ELF-1 (cell line): ENCODE results near the gene GDF3.
"Not testable (repeated sequence)": the region's sequence is repeated elsewhere in the genome, so short reads cannot be mapped to it uniquely, and the experiment has no call there.

Experiments
- DNase-seq: peaks from one replicate; pipeline ENCODE4 v3.0.0-alpha.2; 2016; ENCODE audit warnings: low read depth, low spot score

GDF3 gene

DNA sequence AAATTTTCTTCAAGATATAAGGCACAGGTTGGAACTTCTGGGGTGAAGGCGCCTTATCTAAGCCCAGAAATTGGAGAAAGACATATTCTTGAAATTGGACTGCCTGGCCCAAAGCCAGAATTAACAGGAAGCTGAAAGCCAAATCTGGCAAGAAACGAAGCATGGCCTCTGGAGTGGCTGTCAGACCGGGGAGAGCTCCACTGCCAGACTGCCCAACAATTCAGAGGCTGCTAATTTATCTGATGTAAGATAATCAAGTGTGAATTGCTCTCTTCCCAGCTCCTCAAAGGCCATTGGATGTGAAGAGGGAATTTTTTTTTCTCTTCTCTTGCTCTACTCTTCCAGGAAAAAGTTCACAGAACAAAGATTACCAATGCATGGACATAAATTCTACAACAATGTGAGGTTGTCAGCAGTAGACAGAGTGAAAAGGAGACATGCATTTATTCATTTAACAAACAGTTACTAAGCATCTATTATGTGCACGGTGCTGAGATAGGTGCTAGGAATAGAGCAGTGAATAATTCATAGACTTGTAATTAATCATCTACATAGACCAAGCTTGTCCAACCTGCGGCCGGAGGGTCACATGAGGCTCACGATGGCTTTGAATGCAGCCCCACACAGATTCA lies at the start of gene GDF3:
TSS of gene GDF3 (minus strand) at position 210 of the 632 bp plus-strand sequence. CDS start at position 163, 47 bp downstream.
- DNase-seq: peak; percentile 57

DNA sequence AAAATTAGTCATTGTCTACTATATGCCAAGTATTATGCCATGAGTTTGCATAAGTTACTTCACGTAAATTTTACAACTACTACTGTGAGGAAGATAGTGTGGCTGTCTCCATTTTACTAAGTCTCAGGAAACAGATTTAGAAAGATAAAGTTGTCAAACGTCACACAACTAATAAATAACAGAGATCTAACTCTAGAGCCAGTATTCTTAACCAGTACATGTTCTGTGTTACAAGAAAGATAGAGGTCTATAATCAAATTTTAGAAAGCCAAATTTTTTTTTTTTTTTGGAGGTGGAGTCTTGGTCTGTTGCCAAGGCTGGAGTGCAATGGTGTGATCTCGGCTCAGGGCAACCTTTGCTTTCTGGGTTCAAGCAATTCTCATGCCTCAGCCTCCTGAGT lies 37.4 kb upstream of the GDF3 start:
- DNase-seq: no peak

DNA sequence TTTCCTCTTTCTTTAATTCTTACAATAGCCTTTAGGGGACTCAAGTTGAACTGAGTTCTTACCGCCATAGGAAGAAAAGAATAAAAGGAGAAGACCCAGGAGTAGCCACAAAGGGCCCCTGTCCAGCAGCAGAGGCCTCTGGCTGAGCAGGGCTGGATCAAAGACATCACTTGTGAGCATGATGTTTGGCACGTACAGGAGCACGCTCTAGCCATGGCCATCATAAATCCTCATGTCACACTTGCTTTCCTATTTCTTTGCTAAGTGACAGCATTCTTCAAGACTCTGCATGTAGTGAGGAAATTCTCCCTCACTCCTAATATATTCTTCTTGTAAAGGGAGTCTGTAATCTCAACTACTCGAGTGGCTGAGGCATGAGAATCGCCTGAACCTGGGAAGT lies 35.9 kb upstream of the GDF3 start:
- DNase-seq: peak; percentile 37

DNA sequence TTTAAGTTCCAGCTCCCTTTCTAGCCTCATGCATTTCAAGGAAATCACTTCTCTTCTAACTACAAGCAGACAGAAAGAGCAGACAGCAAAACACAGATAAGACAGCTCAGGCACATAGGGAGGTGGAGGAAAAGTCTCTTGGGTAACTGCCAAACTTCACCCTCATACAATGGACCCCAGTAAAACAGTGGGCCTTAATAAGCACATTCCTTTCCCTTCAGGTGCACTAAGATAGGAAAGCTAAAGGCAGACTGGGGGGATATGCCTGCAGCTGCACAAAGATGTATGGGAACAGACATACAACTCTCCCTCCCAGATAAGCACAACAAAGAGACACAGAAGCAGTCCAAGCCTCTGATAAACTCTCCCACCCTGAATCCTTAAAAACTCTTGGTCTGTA lies 35.4 kb upstream of the GDF3 start:
- DNase-seq: not testable (repeated sequence)

DNA sequence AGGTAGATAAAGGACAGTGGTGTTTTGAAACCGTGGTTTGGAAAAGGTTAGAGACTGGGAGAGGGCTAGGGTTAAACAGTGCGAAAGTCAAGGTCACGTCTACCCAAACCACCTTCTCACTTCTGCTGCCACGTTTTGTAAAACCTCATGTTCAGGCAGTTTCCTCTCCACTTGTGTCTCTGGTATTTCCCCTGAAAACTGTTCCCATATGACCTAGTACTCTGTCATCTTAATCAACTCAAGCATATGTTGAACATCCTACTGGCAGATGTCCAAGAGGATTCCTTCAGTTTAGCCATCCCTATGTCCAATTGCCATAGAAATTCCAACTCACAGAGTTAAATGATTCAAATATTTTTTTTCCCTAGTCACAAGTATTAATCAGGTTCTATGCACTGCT lies 34.2 kb upstream of the GDF3 start:
- no peak for DNase-seq

DNA sequence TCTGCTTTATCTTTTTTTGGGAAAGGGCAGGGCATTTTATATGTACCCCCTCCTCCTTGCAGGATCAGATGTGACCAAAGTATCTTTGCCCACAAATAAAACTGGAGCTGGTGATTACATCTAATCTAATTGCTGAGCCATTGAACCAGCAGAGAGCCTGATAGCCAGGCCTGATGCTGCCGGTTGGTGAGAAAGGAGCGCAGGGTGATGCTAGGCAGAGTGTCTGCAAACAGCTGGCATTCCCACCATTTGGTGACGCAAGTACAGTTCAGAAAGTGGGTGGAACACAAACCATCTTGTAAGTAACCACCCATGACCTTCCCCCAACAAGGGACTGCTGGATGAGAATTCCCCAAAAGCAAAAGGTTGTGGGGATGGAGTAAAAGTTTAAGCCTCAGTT lies 28.4 kb upstream of the GDF3 start:
- DNase-seq: no peak

DNA sequence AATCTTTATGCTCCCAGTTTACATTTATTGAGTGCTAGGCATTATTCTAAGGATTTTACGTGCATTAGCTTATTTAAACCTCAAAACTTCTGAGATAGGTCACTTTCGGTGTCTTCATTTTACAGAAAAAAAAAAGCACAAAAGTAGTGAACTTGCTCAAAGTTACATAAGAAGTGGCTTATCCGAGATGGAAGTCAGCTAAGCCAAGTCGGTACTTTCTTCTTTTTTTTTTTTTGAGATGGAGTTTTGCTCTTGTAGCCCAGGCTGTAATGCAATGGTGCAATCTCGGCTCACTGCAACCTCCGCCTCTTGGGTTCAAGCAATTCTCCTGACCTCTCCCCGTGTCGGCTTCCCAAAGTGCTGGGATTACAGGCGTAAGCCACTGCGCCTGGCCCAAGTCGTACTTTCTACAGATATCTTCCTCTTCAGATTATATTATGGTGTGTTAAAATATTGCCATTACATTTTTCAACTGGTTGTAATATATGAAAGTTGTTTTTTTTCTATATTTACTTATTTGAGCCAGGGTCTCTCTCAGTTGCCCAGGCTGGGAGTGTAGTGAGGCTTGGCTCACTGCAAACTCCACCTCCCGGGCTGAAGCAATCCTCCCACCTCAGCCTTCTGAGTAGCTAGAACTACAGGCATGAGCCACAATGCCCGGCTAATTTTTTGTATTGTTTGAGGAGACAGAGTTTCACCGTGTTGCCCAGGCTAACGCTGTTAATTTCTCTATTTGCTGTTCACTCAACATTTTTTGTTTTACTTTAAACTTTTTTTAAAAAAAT lies 24.6 kb upstream of the GDF3 start:
- DNase-seq: no peak

DNA sequence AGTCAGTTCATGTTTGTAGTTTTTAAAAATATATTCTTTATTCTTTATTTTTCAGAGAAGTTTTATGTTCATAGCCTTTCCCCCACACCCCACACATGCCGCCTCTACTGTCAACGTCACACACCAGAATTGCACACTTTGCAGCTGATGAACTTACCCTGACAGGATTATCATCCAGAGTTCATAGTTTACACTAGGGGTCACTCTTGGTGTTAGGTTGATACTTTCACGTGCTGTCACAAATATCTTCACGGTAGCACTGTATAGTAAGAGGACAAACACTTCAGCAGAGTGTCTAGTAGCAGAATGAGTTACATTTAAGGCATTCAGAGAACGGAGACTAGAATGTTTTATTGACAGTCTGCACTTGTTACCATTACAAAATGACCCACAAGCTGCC lies 20.8 kb upstream of the GDF3 start:
- no peak for DNase-seq

DNA sequence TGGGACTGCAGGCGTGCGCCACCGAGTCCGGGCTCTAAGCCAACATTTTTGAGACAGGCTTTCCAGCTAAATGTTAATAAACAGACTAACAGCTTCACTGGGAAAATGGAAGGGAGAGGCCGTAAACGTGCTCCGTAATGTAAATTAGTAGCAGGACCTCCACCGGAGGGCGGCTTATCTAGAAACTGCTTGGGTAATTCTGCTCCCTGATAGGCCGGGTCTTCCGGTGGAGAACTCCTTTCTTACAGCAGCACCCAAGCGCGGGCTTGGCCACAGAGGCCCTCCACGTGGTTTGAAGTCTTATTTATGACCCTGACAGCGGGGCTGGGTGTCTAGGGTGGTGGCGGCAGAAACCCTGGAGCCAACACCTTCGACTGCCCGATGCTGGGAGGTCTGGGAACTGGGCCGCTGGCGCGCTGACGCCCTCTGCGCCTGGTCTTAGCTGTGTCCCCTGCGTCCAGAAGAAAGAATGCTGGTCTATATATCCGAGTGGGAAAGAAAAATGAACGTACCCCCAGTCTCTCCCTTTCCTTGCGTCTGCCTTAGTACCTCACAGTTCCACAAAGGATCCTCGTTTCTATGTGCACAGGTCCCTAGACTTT lies 17.4 kb upstream of the GDF3 start:
- DNase-seq: peak; percentile 39

DNA sequence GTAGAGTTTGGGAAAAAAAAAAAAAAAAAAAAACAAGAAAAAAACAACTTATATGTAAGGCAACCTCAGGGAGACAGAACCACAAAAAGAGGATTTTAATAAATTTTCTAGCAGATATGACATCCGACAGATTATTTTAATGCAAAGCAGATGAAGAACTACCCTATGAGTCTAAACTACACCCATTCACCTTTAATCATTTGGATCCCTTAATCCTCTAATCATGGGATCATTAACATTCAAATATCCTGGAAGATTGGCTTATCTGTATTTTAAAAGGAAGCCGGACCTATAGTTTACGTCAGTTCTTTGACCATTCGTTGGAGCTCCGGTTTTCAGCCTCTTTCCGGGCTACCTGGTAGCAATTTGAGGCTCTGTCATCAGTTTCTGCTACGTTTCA lies 15.6 kb upstream of the GDF3 start, which contains the start of gene DPPA3:
TSS of gene DPPA3 (plus strand) at position 301 of the 400 bp plus-strand sequence. CDS start 138 bp downstream, outside the sequence.
- no peak for DNase-seq

DNA sequence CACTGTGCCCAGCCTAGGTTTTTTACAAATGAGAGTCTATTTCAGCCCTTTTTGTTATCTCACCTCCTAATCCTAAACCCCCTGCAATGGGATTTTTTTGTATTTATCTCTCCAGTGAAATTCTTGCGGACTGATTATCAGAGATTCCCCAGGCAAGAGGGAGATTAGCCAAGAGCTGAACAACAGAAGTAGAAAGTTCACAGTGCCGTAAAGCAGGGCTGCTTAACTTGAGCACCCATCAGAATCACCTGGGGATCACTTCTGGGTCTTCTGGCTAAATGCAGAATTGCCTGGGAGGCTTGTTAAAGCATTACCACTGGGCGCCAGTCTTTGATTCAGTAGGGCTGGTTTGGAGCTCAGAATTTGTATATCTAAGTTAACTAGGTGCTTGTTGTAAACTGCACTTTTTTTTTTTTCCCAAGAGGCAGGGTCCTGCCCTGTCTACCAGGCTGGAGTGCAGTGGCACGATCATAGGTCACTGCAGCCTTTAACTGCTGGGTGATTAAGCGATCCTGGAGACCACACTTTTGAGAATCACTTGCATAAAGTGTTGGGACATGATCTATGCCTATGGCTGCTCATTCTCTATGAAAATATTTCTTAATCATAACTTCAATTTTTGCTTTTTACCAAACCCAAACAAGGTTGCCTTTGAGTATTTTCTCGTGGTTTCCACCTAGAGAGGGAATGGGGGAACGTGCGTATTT lies 14.5 kb upstream of the GDF3 start:
- peak; percentile 61 for DNase-seq

DNA sequence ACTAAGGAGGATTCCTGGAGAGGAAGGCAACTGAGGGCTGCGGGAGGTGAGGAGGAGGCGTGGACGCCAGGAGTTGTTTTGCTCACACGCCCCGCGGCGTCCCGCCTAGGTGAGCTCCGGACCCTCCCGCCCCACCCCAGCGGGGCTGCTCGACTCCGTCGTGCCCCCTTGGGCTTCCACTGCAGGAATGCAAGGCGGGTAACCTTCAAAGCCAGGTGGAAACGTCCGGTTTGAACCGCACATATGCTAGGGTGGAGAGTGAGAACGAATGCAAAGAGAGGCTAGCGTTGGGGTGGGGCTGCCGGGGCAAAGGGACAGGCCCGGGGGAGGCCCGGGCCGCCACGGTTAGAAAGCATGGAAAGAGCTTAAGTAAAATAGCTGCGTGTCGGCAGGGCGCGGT lies 10.3 kb upstream of the GDF3 start:
- peak; percentile 88 for DNase-seq

DNA sequence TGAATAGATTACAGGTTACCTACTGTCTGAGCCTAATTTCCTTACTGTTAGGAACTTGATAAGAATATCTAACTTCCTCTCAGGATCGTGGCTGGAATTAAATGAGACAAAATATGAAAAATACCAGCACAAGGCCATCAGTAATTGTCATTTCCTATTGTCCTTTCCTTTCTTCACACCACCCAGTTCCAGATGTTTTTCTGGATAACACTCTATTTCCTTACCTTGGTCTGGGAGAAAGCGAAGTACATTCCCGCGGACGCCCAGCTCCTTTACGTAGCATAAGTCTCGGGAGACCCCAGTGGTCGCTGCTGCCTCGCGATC lies 376 bp downstream of the GDF3 start:
- no peak for DNase-seq

DNA sequence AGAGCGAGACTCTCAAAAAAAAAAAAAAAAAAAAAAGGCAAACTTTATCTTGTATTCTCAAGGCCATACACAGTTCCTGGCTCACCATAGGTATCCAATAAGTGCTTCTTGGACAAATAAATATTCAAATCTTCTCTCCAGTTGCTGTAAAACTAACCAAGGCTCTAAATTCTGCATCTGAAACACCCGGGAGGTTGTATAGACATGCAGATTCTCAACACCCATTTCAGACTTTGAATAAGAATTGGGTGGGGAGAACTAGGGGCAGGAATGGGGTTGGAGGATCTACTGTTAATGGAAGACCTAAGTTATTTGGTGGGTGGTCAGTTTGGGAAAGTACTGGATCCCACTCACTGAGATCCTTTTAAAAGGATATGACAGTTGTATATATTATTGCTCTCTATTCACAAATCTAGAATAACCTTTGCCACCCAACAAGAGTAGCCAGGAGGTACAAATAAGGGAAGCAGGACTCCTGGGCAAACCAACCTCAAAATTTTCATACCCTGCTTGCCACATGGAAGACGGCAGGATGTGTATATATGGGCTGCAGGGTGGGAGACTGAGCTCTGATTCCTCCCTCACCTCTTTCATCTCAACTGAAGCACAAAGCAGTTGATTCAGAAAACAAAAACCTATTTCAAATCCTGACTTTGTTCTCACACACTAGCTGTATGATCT lies 879 bp downstream of the GDF3 start:
- DNase-seq: no peak

DNA sequence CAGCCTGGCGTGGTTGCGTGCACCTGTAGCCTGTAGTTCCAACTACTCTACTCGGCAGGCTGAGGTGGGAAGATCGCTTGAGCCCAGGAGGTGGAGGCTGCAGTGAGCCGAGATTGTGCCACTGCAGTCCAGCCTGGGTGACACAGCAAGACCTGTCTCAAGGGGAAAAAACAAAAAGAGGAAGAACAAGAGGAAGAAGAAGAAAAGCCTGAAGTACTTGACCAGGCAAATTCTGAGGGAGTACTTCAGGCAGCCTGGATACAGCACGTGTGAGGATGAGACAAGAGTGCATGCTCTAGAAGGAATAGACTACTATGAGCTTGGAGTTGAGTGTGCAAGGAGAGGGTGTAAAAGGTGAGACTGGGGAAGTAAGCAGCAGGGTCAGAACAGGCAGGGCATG lies 1.8 kb downstream of the GDF3 start:
- DNase-seq: no peak

DNA sequence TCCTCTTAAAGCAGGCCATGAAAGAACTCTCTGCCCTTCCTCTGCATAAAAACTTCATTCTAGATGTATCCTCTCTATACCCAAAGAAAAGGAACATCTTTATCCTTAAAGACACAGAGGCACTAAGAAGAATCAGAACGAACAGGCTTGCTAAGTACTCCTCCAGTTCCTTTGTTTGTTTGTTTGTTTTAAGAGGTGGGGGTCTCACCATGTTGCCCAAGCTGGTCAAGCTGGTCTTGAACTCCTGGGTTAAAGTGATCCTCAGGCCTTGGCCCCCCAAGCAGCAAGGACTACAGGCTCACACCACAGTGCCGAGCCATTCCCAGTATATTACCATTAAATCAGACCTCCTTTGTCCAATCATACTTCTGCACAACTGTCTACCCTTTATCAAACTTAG lies 14.0 kb downstream of the GDF3 start:
- DNase-seq: no peak

DNA sequence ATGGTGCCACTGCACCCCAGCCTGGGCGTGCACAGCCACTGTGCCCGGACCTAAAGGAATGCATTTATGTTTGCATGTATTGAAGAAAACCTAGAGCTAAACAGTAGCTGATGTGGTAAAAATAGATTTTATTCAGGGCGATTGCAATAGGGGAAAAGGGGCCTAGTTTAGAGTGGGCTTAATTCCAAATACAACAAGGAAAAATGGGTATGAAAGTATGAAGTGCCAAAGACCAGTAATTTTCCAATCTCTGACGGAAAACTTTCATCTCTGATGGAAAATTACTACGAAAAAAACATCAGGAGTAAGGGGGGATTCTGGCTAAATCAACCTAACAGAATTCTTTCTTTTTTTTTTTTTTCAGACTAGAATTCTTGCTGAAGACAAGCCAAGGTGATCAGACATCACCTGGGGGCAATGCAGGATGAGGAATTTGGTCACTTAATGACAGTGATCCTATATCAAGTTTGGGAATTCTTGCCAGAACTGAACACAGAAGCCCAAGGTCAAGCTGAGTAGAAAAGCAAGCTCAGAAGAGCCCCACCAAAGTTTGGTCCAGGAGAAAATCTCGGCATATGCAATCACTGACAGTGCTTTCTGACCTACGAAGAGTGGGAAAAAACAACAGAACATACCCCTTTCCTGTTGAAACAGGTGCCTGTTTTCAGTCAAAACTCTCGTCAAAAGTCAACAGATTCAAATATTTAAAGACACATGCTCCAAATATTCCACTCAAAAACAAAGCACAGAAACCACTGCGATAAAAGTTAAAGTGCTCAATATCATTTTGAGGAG lies 16.1 kb downstream of the GDF3 start:
- no peak for DNase-seq

DNA sequence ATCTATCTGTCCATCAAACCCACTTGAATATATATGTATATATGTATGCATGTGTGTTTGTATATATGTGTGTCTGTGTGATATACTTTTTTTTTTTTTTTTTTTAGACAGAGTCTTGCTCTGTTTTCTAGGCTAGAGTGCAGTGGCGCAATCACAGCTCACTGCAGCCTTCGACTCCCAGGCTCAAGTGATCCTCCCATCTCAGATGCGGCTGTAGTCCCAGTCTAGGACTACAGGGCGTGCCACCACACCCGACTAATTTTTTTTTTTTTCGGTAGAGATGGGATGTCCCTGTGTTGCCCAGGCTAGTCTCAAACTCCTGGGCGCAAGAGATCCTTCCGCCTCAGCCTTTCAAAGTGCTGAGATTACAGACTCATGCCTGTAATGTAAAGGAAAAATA lies 16.8 kb downstream of the GDF3 start:
- no peak for DNase-seq

DNA sequence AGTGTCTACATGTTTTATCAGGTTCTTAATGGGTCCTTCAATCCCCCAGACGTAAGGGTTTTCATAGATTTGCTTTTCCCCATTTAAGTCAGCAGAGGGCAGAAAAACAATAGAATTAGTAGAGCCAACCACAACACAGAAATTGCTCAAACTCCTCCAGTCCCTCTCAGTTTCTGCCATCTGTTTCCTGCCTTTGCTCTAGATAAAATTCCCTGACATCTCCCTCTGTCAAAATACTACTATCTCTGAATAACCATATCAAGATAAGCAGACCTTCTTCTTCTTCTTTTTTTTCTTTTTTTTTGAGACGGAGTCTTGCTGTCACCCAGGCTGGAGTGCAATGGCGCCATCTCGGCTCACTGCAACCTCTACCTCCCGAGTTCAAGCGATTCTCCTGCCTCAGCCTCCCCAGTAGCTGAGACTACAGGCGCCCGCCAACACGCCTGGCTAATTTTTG lies 18.1 kb downstream of the GDF3 start:
- DNase-seq: peak; percentile 45

DNA sequence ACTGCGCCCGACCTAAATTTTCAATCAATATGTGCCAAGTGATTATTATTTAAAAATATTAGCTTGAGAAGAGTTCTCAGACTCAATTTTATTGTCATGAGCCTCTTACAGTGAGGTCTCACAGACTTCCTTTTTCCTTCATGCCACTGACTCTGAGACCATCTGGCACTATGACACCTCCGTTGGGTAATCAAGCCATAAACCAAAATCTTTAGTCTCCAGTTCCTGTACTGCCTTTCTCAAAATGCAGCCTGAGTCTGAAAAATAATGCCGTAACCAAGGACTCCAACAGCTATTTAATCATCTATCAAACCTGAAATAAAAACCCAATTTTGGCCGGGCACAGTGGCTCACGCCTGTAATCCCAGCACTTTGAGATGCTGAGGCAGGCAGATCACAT lies 20.1 kb downstream of the GDF3 start:
- DNase-seq: not testable (repeated sequence)

DNA sequence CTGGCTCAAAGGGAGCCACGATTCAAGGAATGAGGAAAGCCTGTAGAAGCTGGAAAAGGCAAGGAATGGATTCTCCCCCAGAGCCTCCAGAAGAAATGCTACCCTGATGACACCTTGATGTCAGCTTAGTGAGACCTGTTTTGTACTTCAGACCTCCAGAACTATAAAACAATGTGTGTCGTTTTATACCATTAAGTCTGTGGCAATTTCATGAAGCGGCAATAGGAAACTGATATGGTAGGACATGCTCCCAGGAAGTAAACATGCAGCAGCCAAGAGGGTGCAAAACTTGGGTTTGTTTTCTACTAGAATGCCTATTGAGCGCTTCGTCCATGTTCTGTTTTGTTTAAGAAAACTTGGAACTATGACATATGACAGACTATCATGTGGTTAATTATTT lies 27.4 kb downstream of the GDF3 start:
- no peak for DNase-seq
